ENCODE data around the gene FAM3B.

The FAM3B gene

GRCh38 chr21:41388259-41388658, 71.7 kb downstream of the FAM3B start:
- H3K27ac ChIP-seq (ENCODE audit: low read length) = no peak overlapping the region
- peaks cover 3 to 7% of the 10 kb centered on the region in 2 donors for H3K36me3 ChIP-seq (ENCODE audit: control insufficient read depth in 1 of 2, insufficient read depth in 2 of 2, low read length in 2 of 2)

GRCh38 chr21:41390043-41390639, 73.5 kb downstream of the FAM3B start:
- Histone ChIP-seq H3K27me3 (ENCODE audit: low read depth, low read length) (no peaks in the 10 kb centered on the region), H3K4me1 (ENCODE audit: control insufficient read depth in 1 of 2, insufficient read depth in 2 of 2, low read length in 2 of 2) (no peaks in the 10 kb centered on the region), H3K36me3 (ENCODE audit: control insufficient read depth in 1 of 2, insufficient read depth in 2 of 2, low read length in 2 of 2) (peaks cover 3 to 7% of the 10 kb centered on the region in 2 donors), H3K27ac (ENCODE audit: low read length) (no peak overlapping the region), H3K9me3 (ENCODE audit: control insufficient read depth in 1 of 2, low read length in 2 of 2) (no peaks in the 10 kb centered on the region), H3K4me3 (ENCODE audit: low read depth in 1 of 2, low read length in 2 of 2) (no peak overlapping the region)

More at GRCh38 chr21:41388259-41388658, 71.7 kb downstream of the FAM3B start:
- H3K27me3 ChIP-seq (ENCODE audit: low read depth, low read length) = no peaks in the 10 kb centered on the region
- no peaks in the 10 kb centered on the region for H3K4me1 ChIP-seq (ENCODE audit: control insufficient read depth in 1 of 2, insufficient read depth in 2 of 2, low read length in 2 of 2)
- H3K4me3 ChIP-seq (ENCODE audit: low read depth in 1 of 2, low read length in 2 of 2) = no peak overlapping the region
- no peaks in the 10 kb centered on the region for H3K9me3 ChIP-seq (ENCODE audit: control insufficient read depth in 1 of 2, low read length in 2 of 2)

GRCh38 chr21:41393876-41394465, 77.4 kb downstream of the FAM3B start:
- H3K4me1 ChIP-seq (ENCODE audit: control insufficient read depth in 1 of 2, insufficient read depth in 2 of 2, low read length in 2 of 2) = no peaks in the 10 kb centered on the region
- H3K27ac ChIP-seq (ENCODE audit: low read length) = no peak overlapping the region
- no peaks in the 10 kb centered on the region for H3K27me3 ChIP-seq (ENCODE audit: low read depth, low read length)
- peaks cover 3 to 20% of the 10 kb centered on the region in 2 donors for H3K36me3 ChIP-seq (ENCODE audit: control insufficient read depth in 1 of 2, insufficient read depth in 2 of 2, low read length in 2 of 2)
- no peak overlapping the region for H3K4me3 ChIP-seq (ENCODE audit: low read depth in 1 of 2, low read length in 2 of 2)
- no peaks in the 10 kb centered on the region for H3K9me3 ChIP-seq (ENCODE audit: control insufficient read depth in 1 of 2, low read length in 2 of 2)

- Histone ChIP-seq H3K27ac (ENCODE audit: low read length) (no peak overlapping the region), H3K4me3 (ENCODE audit: low read depth in 1 of 2, low read length in 2 of 2) (no peak overlapping the region), H3K27me3 (ENCODE audit: low read depth, low read length) (no peaks in the 10 kb centered on the region), H3K9me3 (ENCODE audit: control insufficient read depth in 1 of 2, low read length in 2 of 2) (no peaks in the 10 kb centered on the region), H3K4me1 (ENCODE audit: control insufficient read depth in 1 of 2, insufficient read depth in 2 of 2, low read length in 2 of 2) (no peaks in the 10 kb centered on the region), H3K36me3 (ENCODE audit: control insufficient read depth in 1 of 2, insufficient read depth in 2 of 2, low read length in 2 of 2) (peaks cover 3 to 22% of the 10 kb centered on the region in 2 donors)
Measured at GRCh38 chr21:41396558-41397075, 80.0 kb downstream of the FAM3B start.

GRCh38 chr21:41397471-41397891, 80.9 kb downstream of the FAM3B start:
- Histone ChIP-seq H3K9me3 (ENCODE audit: control insufficient read depth in 1 of 2, low read length in 2 of 2) (no peaks in the 10 kb centered on the region), H3K36me3 (ENCODE audit: control insufficient read depth in 1 of 2, insufficient read depth in 2 of 2, low read length in 2 of 2) (peaks cover 9 to 29% of the 10 kb centered on the region in 2 donors), H3K4me3 (ENCODE audit: low read depth in 1 of 2, low read length in 2 of 2) (no peak overlapping the region), H3K27ac (ENCODE audit: low read length) (no peak overlapping the region), H3K4me1 (ENCODE audit: control insufficient read depth in 1 of 2, insufficient read depth in 2 of 2, low read length in 2 of 2) (no peaks in the 10 kb centered on the region), H3K27me3 (ENCODE audit: low read depth, low read length) (no peaks in the 10 kb centered on the region)

- Histone ChIP-seq H3K27ac (ENCODE audit: low read length) (no peak overlapping the region), H3K27me3 (ENCODE audit: low read depth, low read length) (no peaks in the 10 kb centered on the region), H3K4me1 (ENCODE audit: control insufficient read depth in 1 of 2, insufficient read depth in 2 of 2, low read length in 2 of 2) (no peaks in the 10 kb centered on the region), H3K9me3 (ENCODE audit: control insufficient read depth in 1 of 2, low read length in 2 of 2) (no peaks in the 10 kb centered on the region), H3K36me3 (ENCODE audit: control insufficient read depth in 1 of 2, insufficient read depth in 2 of 2, low read length in 2 of 2) (peaks cover 9 to 33% of the 10 kb centered on the region in 2 donors), H3K4me3 (ENCODE audit: low read depth in 1 of 2, low read length in 2 of 2) (no peak overlapping the region)
Measured at GRCh38 chr21:41398251-41398650, 81.7 kb downstream of the FAM3B start.

- H3K27me3 ChIP-seq (ENCODE audit: low read depth, low read length) = no peaks in the 10 kb centered on the region
- no peaks in the 10 kb centered on the region for H3K9me3 ChIP-seq (ENCODE audit: control insufficient read depth in 1 of 2, low read length in 2 of 2)
- no peak overlapping the region for H3K27ac ChIP-seq (ENCODE audit: low read length)
- no peak overlapping the region for H3K4me3 ChIP-seq (ENCODE audit: low read depth in 1 of 2, low read length in 2 of 2)
- peaks cover 9 to 33% of the 10 kb centered on the region in 2 donors for H3K36me3 ChIP-seq (ENCODE audit: control insufficient read depth in 1 of 2, insufficient read depth in 2 of 2, low read length in 2 of 2)
- no peaks in the 10 kb centered on the region for H3K4me1 ChIP-seq (ENCODE audit: control insufficient read depth in 1 of 2, insufficient read depth in 2 of 2, low read length in 2 of 2)
Measured at GRCh38 chr21:41398831-41399230, 82.2 kb downstream of the FAM3B start.

- H3K9me3 ChIP-seq (ENCODE audit: control insufficient read depth in 1 of 2, low read length in 2 of 2) = no peaks in the 10 kb centered on the region
- no peak overlapping the region for H3K27ac ChIP-seq (ENCODE audit: low read length)
- no peak overlapping the region for H3K4me3 ChIP-seq (ENCODE audit: low read depth in 1 of 2, low read length in 2 of 2)
- H3K27me3 ChIP-seq (ENCODE audit: low read depth, low read length) = no peaks in the 10 kb centered on the region
- H3K36me3 ChIP-seq (ENCODE audit: control insufficient read depth in 1 of 2, insufficient read depth in 2 of 2, low read length in 2 of 2) = peaks cover 9 to 36% of the 10 kb centered on the region in 2 donors
- no peaks in the 10 kb centered on the region for H3K4me1 ChIP-seq (ENCODE audit: control insufficient read depth in 1 of 2, insufficient read depth in 2 of 2, low read length in 2 of 2)
Measured at GRCh38 chr21:41399246-41399800, 82.7 kb downstream of the FAM3B start.

- Histone ChIP-seq H3K9me3 (ENCODE audit: control insufficient read depth in 1 of 2, low read length in 2 of 2) (no peaks in the 10 kb centered on the region), H3K4me1 (ENCODE audit: control insufficient read depth in 1 of 2, insufficient read depth in 2 of 2, low read length in 2 of 2) (no peaks in the 10 kb centered on the region), H3K27ac (ENCODE audit: low read length) (no peak overlapping the region), H3K4me3 (ENCODE audit: low read depth in 1 of 2, low read length in 2 of 2) (no peak overlapping the region), H3K36me3 (ENCODE audit: control insufficient read depth in 1 of 2, insufficient read depth in 2 of 2, low read length in 2 of 2) (peaks cover 9 to 35% of the 10 kb centered on the region in 2 donors), H3K27me3 (ENCODE audit: low read depth, low read length) (no peaks in the 10 kb centered on the region)
Measured at GRCh38 chr21:41402231-41402630, 85.6 kb downstream of the FAM3B start.

GRCh38 chr21:41402796-41403195, 86.2 kb downstream of the FAM3B start:
- Histone ChIP-seq H3K4me3 (ENCODE audit: low read depth in 1 of 2, low read length in 2 of 2) (no peak overlapping the region), H3K9me3 (ENCODE audit: control insufficient read depth in 1 of 2, low read length in 2 of 2) (no peaks in the 10 kb centered on the region), H3K4me1 (ENCODE audit: control insufficient read depth in 1 of 2, insufficient read depth in 2 of 2, low read length in 2 of 2) (no peaks in the 10 kb centered on the region), H3K27me3 (ENCODE audit: low read depth, low read length) (no peaks in the 10 kb centered on the region), H3K27ac (ENCODE audit: low read length) (no peak overlapping the region), H3K36me3 (ENCODE audit: control insufficient read depth in 1 of 2, insufficient read depth in 2 of 2, low read length in 2 of 2) (peaks cover 9 to 34% of the 10 kb centered on the region in 2 donors)

GRCh38 chr21:41403331-41403730, 86.7 kb downstream of the FAM3B start:
- Histone ChIP-seq H3K9me3 (ENCODE audit: control insufficient read depth in 1 of 2, low read length in 2 of 2) (no peaks in the 10 kb centered on the region), H3K27me3 (ENCODE audit: low read depth, low read length) (no peaks in the 10 kb centered on the region), H3K4me1 (ENCODE audit: control insufficient read depth in 1 of 2, insufficient read depth in 2 of 2, low read length in 2 of 2) (no peaks in the 10 kb centered on the region), H3K4me3 (ENCODE audit: low read depth in 1 of 2, low read length in 2 of 2) (no peak overlapping the region), H3K27ac (ENCODE audit: low read length) (no peak overlapping the region), H3K36me3 (ENCODE audit: control insufficient read depth in 1 of 2, insufficient read depth in 2 of 2, low read length in 2 of 2) (peaks cover 9 to 39% of the 10 kb centered on the region in 2 donors)

Measured in muscle layer of duodenum (tissue), 2 donors.